Small intestine (tissue), 16 donors: ENCODE data around the gene GRIK2. TPM values are rescaled to one million over a fixed set of nuclear protein-coding genes. Genes with fewer than 3 reads are reported as not detected.
"Not testable (repeated sequence)": the region's sequence is repeated elsewhere in the genome, so short reads cannot be mapped to it uniquely, and the experiment has no call there.

Experiments
- DNase-seq, 2 donors: peaks; one replicate each; pipeline versions ENCODE4 v3.0.0 to v3.0.0-alpha.2; 2013
- FAIRE-seq: peaks from 2 replicates; lab custom pipeline; 2012; peaks lifted over from hg19 to GRCh38; lab: Jason Lieb, UNC
- H3K27ac ChIP-seq, 3 donors: one replicate each; pipeline ENCODE4 v1.5.1; 2013; ENCODE audit warnings: low read length in 2 of 3, mild to moderate bottlenecking in 2 of 3, control low read depth in 1 of 3, inconsistent platforms in 1 of 3, low read depth in 1 of 3, moderate library complexity in 1 of 3
- H3K27me3 ChIP-seq, 3 donors: one replicate each; pipeline ENCODE4 v1.6.1; 2013; ENCODE audit warnings: low read length in 3 of 3, inconsistent platforms in 1 of 3; ENCODE audit not compliant: control insufficient read depth in 3 of 3, insufficient read depth in 3 of 3
- H3K36me3 ChIP-seq, 3 donors: one replicate each; pipeline ENCODE4 v1.6.1; 2013; ENCODE audit warnings: low read length in 3 of 3, inconsistent platforms in 1 of 3, low read depth in 1 of 3, mild to moderate bottlenecking in 1 of 3, moderate library complexity in 1 of 3; ENCODE audit not compliant: control insufficient read depth in 3 of 3, insufficient read depth in 2 of 3
- H3K4me1 ChIP-seq, 3 donors: one replicate each; pipeline ENCODE4 v1.6.1; 2013; ENCODE audit warnings: low read length in 2 of 3, inconsistent platforms in 1 of 3, low read depth in 1 of 3, mild to moderate bottlenecking in 1 of 3, moderate library complexity in 1 of 3; ENCODE audit not compliant: control insufficient read depth in 3 of 3, insufficient read depth in 2 of 3
- H3K4me3 ChIP-seq, 3 donors: one replicate each; pipeline ENCODE4 v1.5.1; 2013; ENCODE audit warnings: low read length in 3 of 3, control low read depth in 1 of 3, inconsistent platforms in 1 of 3, low read depth in 1 of 3, mild to moderate bottlenecking in 1 of 3, moderate library complexity in 1 of 3
- H3K9me3 ChIP-seq, 2 donors: one replicate each; pipeline ENCODE4 v1.6.1; 2013; ENCODE audit warnings: low read depth in 1 of 2, low read length in 1 of 2; ENCODE audit not compliant: control insufficient read depth in 2 of 2, insufficient read depth in 1 of 2
- WGBS, 3 donors: extraction: QIAGEN DNeasy Blood & Tissue Kit; methylation state at CpG; one replicate each; pipeline ENCODE4 v1.1.7; 2013; 5-methylcytosine and 5-hydroxymethylcytosine counted together
- long read RNA-seq, 10 donors: transcript quantifications; one replicate each; lab custom pipeline, GENCODE V29; 2026
- polyA plus RNA-seq, 4 donors: library from polyadenylated mRNA; stranded (reverse) in 3 of 4; unstranded in 1 of 4; fragments of 200-250 nt in 3 of 4; fragments of 120-200 nt in 1 of 4; gene quantifications; one replicate each; pipeline versions ENCODE4 v1.2.1 to v1.2.3, GENCODE V29; 2013
- donor health status: healthy with polysubstance abuse.
- donor health status: control.
- donor health status: control.
- donor health status: Bipolar disorder and iron deficiency.
- donor health status: healthy.

Gene GRIK2
- polyA plus RNA-seq: 1 to 10 TPM in 1 of 4 donors, under 1 TPM in 2, not detected in 1; 0.27 to 1.4 (median 0.54) TPM
- long read RNA-seq, donor 1: 0 reads
- long read RNA-seq, donor 2: 0 reads
- long read RNA-seq, donor 3: 0 reads
- long read RNA-seq, donor 4: 0 reads
- long read RNA-seq, donor 5: 0 reads
- long read RNA-seq, donor 6: 0 reads
- long read RNA-seq, donor 7: 0 reads
- long read RNA-seq, donor 8: 0 reads
- long read RNA-seq, donor 9: 0 reads
- long read RNA-seq, donor 10: 0 reads

DNA sequence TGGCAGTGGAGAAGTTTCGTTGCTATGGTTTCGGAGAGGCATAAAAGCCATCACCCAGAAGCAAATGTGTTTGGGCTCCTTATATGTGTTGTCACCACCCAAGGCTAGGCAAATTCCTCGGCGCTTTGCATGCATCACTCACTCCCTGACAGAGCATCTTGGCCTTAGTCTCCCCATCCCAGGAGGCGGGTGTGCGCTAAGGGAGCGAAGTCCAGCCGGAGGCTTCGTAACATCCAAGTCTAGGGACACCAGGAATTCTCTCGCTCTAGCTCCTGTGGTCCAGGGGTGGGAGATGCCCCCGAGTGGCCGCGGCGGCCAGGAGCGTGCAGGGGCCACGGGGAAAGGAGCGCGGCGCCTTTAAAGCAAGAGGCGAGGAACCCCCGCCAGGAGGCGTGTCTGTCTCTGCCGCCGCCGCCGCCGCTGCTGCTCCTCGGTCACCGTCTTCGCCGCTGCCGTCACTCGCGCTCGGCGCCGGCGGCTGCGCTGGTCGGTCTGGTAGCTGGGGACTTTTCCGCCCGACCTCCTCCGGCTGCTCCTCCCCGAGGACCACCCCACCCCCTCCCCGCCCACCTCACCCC is at the start of gene GRIK2:
TSS of gene GRIK2 (plus strand) at position 458 of the 578 bp plus-strand sequence.
- no peaks in the 10 kb centered on the region for H3K36me3 ChIP-seq
- FAIRE-seq (no peak), DNase-seq (peak; percentile 3 to 41)
- peak within 1 kb of the TSS in 1 of 3 donors; percentile 35 for H3K4me3 ChIP-seq
- 1 to 4% (median 2%) methylated on average over 33 to 45 of the region's 45 CpGs for WGBS, 3 donors
- peaks cover 3 to 32% (median 16%) of the 10 kb centered on the region in 3 donors for H3K27me3 ChIP-seq
- H3K9me3 ChIP-seq: no peaks in the 10 kb centered on the region
- no peak within 1 kb of the TSS for H3K27ac ChIP-seq
- peaks cover 0 to 5% (median 0%) of the 10 kb centered on the region in 3 donors for H3K4me1 ChIP-seq

DNA sequence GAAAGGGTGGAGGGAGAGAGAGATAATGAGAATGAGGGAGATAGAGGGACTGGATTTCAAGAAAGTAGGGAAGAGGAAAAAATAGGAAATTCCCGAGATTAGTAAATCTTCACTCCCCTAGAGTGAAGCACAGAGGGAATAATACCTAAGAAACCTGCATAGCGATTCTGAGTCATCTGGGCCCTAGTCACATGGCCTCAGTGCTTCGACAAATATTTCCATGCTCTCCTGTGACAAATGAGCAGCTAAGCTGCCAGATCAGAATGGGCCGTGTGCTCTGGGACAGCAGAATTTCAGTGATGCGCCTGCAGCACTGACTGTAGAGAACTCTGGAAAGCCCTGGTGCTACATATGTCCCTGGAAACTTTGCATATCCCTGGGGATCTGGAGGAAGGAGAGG is 48.6 kb upstream of the GRIK2 start:
- DNase-seq: no peak
- 59 to 68% (median 65%) methylated on average over 5 of the region's 5 CpGs for WGBS, 3 donors
- no peak for FAIRE-seq
- no peaks in the 10 kb centered on the region for H3K27me3 ChIP-seq
- no peak overlapping the region for H3K27ac ChIP-seq
- H3K4me1 ChIP-seq: no peaks in the 10 kb centered on the region
- H3K9me3 ChIP-seq: no peaks in the 10 kb centered on the region
- H3K36me3 ChIP-seq: no peaks in the 10 kb centered on the region
- H3K4me3 ChIP-seq: no peak overlapping the region

DNA sequence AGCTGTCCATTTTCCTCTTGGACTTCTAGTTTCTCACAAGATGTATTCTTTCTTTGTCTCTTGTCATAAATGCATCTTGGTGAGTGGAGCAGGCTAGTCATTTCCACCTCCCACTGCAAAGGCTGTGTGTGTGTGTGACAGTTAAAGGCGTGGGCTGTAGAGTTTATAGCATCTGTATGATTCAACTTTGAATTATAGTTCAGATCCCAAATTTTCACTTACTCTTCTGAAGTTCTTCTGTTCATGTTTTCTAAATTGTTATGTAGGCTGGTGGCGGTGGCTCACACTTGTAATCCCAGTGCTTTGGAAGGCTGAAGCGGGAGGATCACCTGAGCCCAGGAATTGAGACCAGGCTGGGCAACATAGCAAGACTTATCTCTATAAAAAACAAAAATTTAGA is 44.7 kb upstream of the GRIK2 start:
- H3K27ac ChIP-seq: no peak overlapping the region
- H3K27me3 ChIP-seq: no peaks in the 10 kb centered on the region
- no peaks in the 10 kb centered on the region for H3K36me3 ChIP-seq
- H3K4me1 ChIP-seq: no peaks in the 10 kb centered on the region
- FAIRE-seq (no peak), DNase-seq (no peak)
- no peak overlapping the region for H3K4me3 ChIP-seq
- 79 to 93% (median 82%) methylated on average over 3 of the region's 3 CpGs for whole genome bisulfite sequencing, 3 donors
- no peaks in the 10 kb centered on the region for H3K9me3 ChIP-seq

DNA sequence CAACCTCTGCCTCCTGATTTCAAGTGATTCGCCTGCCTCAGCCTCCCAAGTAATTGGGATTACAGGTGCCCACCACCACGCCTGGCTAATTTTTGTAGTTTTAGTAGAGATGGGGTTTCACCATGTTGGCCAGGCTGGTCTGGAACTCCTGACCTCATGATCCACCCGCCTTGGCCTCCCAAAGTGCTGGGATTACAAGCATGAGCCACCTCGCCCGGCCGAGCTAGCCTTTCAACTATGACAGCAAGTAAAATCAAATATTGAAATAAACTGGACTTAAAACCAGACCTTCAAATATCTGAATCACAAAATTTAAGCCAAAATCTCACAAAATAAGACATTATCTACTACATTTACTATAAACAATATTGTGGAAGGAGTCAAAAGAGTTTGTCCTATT is 42.9 kb upstream of the GRIK2 start:
- not testable (repeated sequence) for H3K4me3 ChIP-seq, DNase-seq
- WGBS, 3 donors: 85 to 86% (median 86%) methylated on average over 6 of the region's 6 CpGs

DNA sequence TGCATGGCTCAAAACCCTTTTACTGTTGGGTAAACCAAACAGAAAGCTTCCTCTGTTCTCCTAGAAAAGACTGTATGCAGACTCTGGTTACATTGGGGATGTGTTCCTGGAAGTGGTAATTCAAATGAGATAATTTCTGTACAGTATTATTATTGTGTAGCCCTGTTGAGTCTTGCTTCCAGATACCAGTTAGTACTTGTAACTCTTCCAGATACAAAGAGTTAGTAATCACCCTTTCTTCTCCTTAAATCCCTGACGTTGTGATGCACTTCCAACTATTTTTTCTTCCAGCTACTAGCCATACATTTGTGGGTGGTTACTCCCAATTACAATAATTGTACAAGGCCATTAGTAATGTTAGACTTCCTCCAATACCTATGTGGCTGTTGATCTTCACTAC is 42.3 kb upstream of the GRIK2 start:
- Histone ChIP-seq H3K27ac (no peak overlapping the region), H3K36me3 (no peaks in the 10 kb centered on the region), H3K9me3 (no peaks in the 10 kb centered on the region), H3K4me1 (no peaks in the 10 kb centered on the region), H3K4me3 (no peak overlapping the region), H3K27me3 (no peaks in the 10 kb centered on the region)
- 78 to 87% (median 78%) methylated on average over 1 of the region's 1 CpG for WGBS, 3 donors
- DNase-seq (no peak), FAIRE-seq (no peak)

More for the DNA sequence above, 42.9 kb upstream of the GRIK2 start:
- not testable (repeated sequence) for H3K4me1 ChIP-seq, H3K27ac ChIP-seq, H3K9me3 ChIP-seq, FAIRE-seq, H3K36me3 ChIP-seq, H3K27me3 ChIP-seq

DNA sequence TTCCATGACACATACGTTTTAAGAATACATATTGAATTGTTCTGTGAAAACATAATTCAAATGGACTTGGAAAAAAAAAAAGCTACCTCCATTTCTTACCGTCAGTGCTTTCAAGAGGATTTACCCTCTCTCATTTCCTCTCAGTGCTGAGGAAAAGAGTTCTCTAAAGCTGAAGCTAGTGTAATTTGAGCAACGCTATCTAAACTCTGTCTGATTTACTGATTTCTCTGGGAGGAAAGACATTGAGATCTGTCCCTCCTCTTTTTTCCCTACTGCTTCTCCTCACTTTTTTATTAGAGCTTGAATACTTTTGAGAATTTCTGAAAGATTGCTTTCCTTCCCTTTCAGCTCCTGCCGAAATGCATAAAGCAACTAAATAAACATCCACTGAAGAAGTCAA is 41.2 kb upstream of the GRIK2 start:
- no peak for FAIRE-seq
- Histone ChIP-seq H3K36me3 (no peaks in the 10 kb centered on the region), H3K4me3 (no peak overlapping the region), H3K4me1 (no peaks in the 10 kb centered on the region), H3K9me3 (no peaks in the 10 kb centered on the region), H3K27me3 (no peaks in the 10 kb centered on the region), H3K27ac (no peak overlapping the region)
- 30 to 37% (median 35%) methylated on average over 4 of the region's 4 CpGs for WGBS, 3 donors
- DNase-seq: no peak

DNA sequence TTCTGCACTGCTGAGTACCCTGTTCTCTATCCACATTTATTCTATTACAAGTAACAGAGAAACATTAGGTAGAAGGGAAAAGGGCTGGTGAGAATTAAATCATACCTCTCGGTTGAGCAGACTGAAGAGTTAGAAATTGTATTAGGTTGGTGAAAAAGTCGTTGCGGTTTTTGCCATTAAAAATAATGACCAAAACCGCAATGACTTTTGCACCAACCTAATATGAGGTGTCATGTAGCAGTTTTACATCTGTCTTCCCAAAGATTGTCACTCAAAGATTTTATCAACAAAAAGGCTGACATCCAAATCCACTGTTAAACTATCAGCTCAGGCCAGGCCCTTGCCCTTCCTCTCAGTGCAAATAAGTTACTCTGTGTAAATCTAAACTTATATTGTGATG is 28.3 kb upstream of the GRIK2 start:
- no peaks in the 10 kb centered on the region for H3K4me1 ChIP-seq
- no peaks in the 10 kb centered on the region for H3K36me3 ChIP-seq
- H3K27me3 ChIP-seq: no peaks in the 10 kb centered on the region
- no peak for FAIRE-seq
- 72 to 82% (median 75%) methylated on average over 4 of the region's 4 CpGs for WGBS, 3 donors
- no peak overlapping the region for H3K27ac ChIP-seq
- no peak for DNase-seq
- no peak overlapping the region for H3K4me3 ChIP-seq
- H3K9me3 ChIP-seq: no peaks in the 10 kb centered on the region

DNA sequence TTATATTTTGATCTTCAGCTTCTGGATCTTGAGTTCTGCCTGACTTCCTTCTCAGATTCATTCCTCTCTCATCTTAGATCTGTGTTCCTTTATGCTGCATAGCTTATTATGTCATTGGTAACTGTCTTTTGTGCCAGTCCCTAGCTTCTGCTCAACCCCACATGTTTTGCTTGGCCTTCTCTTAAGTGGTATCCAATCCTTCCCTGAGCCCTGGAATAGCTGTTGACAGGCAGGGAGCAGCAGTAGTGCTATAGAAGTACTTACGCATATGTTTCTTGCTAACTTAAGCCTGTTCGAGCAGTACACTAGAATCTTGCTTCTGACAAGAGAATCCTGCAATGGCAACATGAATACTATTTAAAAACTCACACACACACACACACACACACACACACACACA is 13.6 kb upstream of the GRIK2 start:
- WGBS, 3 donors: 83 to 89% (median 89%) methylated on average over 2 of the region's 2 CpGs
- Histone ChIP-seq H3K27ac (no peak overlapping the region), H3K9me3 (no peaks in the 10 kb centered on the region), H3K36me3 (no peaks in the 10 kb centered on the region), H3K4me1 (no peaks in the 10 kb centered on the region), H3K4me3 (no peak overlapping the region), H3K27me3 (no peaks in the 10 kb centered on the region)
- FAIRE-seq (no peak), DNase-seq (no peak)
